ENCODE data around the gene TBL2. TPM values are rescaled to one million over a fixed set of nuclear protein-coding genes. Genes with fewer than 3 reads are reported as not detected.
"Not testable (repeated sequence)": the region's sequence is repeated elsewhere in the genome, so short reads cannot be mapped to it uniquely, and the experiment has no call there.

Gene TBL2
- total RNA-seq, 4 donors from 2014 or later: 19.1 to 52.5 (median 38.2) TPM

DNA sequence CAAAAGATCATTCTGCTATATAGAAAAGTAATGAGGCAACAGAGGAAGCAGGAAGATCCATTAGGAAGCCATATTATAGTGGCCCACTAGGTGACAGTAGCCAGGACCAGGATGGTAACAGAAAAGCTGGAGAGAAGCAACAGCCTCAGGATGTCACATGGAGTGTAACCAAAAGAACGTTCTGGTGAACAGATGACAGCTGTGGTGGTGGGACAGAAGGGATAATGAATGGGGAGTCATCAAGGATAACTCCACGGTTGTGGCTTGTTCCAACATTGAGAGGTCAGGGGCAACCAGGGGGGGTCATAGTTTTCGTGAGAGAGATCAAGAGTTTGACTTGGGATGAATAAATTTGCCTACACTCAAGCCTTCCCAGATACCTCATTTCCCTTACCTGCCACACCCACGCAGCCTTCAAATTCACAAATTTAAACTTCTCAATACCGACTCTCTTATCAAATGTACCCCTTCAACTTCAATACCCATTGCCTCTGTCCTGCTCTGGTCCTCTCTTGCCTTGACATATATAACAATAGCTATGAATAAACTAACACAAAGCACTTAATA lies 9.3 kb downstream of the TBL2 start:
- 79% methylated on average over 5 of the region's 5 CpGs for WGBS
- no peaks in the 10 kb centered on the region for H3K4me1 ChIP-seq
- no peaks in the 10 kb centered on the region for H3K27me3 ChIP-seq
- H3K9me3 ChIP-seq: no peaks in the 10 kb centered on the region
- no peak overlapping the region for H3K27ac ChIP-seq (replicated peaks in 1 of 4)
- no peak for TF ChIP-seq CTCF (IDR thresholded peaks at IDR 0.05)
- no peak for TF ChIP-seq EP300 (IDR thresholded peaks at IDR 0.05)
- TF ChIP-seq POLR2A (IDR thresholded peaks at IDR 0.05; ENCODE audit: low read depth): no peak
- TF ChIP-seq POLR2AphosphoS5 (IDR thresholded peaks at IDR 0.05): no peak
- intact Hi-C loops (cut with DNase I): no loop called here
- peaks cover 44 to 59% (median 54%) of the 10 kb centered on the region in 4 donors for H3K36me3 ChIP-seq
- no peak overlapping the region for H3K4me3 ChIP-seq
- DNase-seq (ENCODE audit: extremely low spot score): no peak

DNA sequence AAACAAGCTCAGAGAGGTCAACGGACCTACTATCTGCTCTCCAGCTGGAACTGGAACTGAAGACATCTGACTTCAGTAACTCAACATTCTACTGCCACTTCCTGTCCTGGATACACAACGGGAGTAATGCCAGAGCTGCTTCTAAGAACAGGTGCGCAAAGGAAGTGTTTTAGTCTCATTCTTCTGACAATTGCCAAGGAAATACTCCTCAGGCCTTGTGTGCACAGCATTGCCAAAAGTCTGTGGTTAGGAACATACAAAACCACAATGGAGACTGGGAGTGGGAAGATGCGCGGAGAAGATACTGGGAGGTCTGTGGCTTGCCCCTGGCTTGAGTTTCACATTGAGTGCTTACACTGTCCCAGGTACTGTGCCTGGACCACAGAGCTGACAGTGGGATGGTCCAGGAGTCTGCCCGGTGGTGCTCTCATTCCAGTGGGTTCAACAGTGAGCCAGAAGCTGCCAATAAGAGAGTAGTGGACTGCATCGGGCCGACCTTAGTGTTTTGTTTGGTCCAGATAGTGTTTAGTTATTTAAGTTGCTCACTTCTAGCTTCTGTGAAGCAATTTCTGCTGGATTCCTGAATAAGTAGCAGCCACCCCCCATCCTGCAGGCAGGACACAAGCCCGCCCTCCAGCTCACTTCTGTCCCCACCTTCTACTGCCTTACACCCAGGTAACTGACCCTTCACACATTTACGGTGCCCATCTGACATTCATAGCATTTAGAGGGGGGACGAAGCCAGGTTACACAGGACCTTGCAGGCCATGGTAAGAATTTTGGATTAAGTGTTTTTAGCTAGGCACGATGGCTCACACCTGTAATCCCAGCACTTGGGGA lies 10.3 kb downstream of the TBL2 start:
- WGBS: 76% methylated on average over 12 of the region's 12 CpGs
- intact Hi-C loops (cut with DNase I): no loop called here
- Histone ChIP-seq H3K4me3 (no peak overlapping the region), H3K4me1 (no peaks in the 10 kb centered on the region), H3K27ac (replicated peaks in 1 of 4) (no peak overlapping the region), H3K9me3 (no peaks in the 10 kb centered on the region), H3K36me3 (peaks cover 33 to 49% (median 44%) of the 10 kb centered on the region in 4 donors), H3K27me3 (no peaks in the 10 kb centered on the region)
- DNase-seq (ENCODE audit: extremely low spot score): no peak
- TF ChIP-seq POLR2A (IDR thresholded peaks at IDR 0.05; ENCODE audit: low read depth) (no peak), EP300 (IDR thresholded peaks at IDR 0.05) (no peak), POLR2AphosphoS5 (IDR thresholded peaks at IDR 0.05) (no peak), CTCF (IDR thresholded peaks at IDR 0.05) (no peak)

DNA sequence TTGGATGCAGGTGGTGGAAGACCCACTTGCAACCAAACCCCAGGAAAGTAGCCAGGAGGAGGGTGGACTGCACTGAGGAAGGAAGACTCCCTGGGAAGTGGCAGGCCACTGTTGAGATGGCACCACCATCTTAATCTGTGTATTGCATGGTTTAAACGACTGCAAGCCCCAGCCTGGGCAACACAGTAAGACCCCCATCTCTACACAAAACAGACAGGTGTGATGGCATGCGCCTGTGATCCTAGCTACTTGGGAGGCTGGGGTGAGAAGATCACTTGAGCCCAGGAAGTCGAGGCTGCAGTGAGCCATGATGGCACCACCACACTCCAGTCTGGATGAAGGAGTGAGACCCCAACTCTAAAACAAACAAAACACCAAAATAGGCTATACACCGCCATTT lies 11.2 kb downstream of the TBL2 start:
- no peak overlapping the region for H3K27ac ChIP-seq (replicated peaks in 1 of 4)
- 90% methylated on average over 4 of the region's 4 CpGs for WGBS
- H3K27me3 ChIP-seq: no peaks in the 10 kb centered on the region
- peaks cover 24 to 39% (median 34%) of the 10 kb centered on the region in 4 donors for H3K36me3 ChIP-seq
- no peaks in the 10 kb centered on the region for H3K9me3 ChIP-seq
- no peak for DNase-seq (ENCODE audit: extremely low spot score)
- intact Hi-C loops (cut with DNase I): no loop called here
- no peak overlapping the region for H3K4me3 ChIP-seq
- no peaks in the 10 kb centered on the region for H3K4me1 ChIP-seq
- no peak for TF ChIP-seq POLR2AphosphoS5 (IDR thresholded peaks at IDR 0.05)
- no peak for TF ChIP-seq EP300 (IDR thresholded peaks at IDR 0.05)
- no peak for TF ChIP-seq POLR2A (IDR thresholded peaks at IDR 0.05; ENCODE audit: low read depth)
- TF ChIP-seq CTCF (IDR thresholded peaks at IDR 0.05): no peak

DNA sequence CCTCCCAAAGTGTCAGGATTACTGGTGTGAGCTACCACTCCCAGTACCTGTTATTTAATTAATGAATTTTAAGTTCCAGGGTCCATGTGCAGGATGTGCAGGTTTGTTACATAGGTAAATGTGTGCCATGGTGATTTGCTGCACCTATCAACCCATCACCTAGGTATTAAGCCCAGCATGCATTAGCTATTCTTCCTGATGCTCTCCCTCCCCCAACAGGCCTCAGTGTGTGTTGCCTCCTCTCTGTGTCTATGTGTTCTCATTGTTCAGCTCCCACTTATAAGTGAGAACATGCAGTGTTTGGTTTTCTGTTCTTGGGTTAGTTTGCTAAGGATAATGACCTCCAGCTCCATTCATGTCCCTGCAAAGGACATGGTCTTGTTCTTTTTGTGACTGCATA lies 11.9 kb downstream of the TBL2 start:
- Histone ChIP-seq H3K4me3 (peak overlapping the region in 1 of 4 donors; percentile 17), H3K36me3 (peaks cover 17 to 32% (median 27%) of the 10 kb centered on the region in 4 donors)
- H3K9me3 ChIP-seq; H3K27ac ChIP-seq (replicated peaks in 1 of 4); intact Hi-C loops (cut with DNase I); H3K4me1 ChIP-seq; H3K27me3 ChIP-seq; DNase-seq (ENCODE audit: extremely low spot score): not testable (repeated sequence)

- Histone ChIP-seq H3K36me3 (peaks cover 11 to 26% (median 21%) of the 10 kb centered on the region in 4 donors), H3K4me3 (peak overlapping the region; percentile 7 to 33 (median 17)), H3K27me3 (no peaks in the 10 kb centered on the region), H3K4me1 (no peaks in the 10 kb centered on the region), H3K27ac (replicated peaks in 1 of 4) (no peak overlapping the region), H3K9me3 (no peaks in the 10 kb centered on the region)
- TF ChIP-seq EP300 (IDR thresholded peaks at IDR 0.05): no peak
- no peak for TF ChIP-seq CTCF (IDR thresholded peaks at IDR 0.05)
- no peak for TF ChIP-seq POLR2AphosphoS5 (IDR thresholded peaks at IDR 0.05)
- TF ChIP-seq POLR2A (IDR thresholded peaks at IDR 0.05; ENCODE audit: low read depth): no peak
- WGBS: 70% methylated on average over 7 of the region's 7 CpGs
- intact Hi-C loops (cut with DNase I): no loop called here
- no peak for DNase-seq (ENCODE audit: extremely low spot score)
Measured at GRCh38 chr7:73565675-73566340, 12.6 kb downstream of the TBL2 start.
